GM23338 (cell line): ENCODE results near the gene IQCK.

ENCODE experiments used
- CTCF ChIP-seq, 2 experiments: fragments of 200-600 bp in 1 of 2; sonication (generic) in 1 of 2; conservative IDR thresholded peaks; 2 replicates each; pipeline versions ENCODE4 v1.5.1 to v1.6.1; 2016 to 2017; ENCODE audit warnings: antibody characterized with exemption in 2 of 2, low read depth in 2 of 2, mild to moderate bottlenecking in 2 of 2, moderate library complexity in 1 of 2
- EZH2phosphoT487 ChIP-seq: fragments of 200-600 bp; sonication (generic); IDR thresholded peaks from one replicate; pipeline ENCODE4 v1.8.1; 2018; ENCODE audit warnings: antibody characterized with exemption; ENCODE audit not compliant: unreplicated experiment
- REST ChIP-seq: IDR thresholded peaks from one replicate; pipeline ENCODE4 v1.6.1; 2018; ENCODE audit warnings: antibody characterized with exemption; ENCODE audit not compliant: unreplicated experiment

GRCh38 chr16:19894586-19894985, 176.5 kb downstream of the IQCK start:
- TF ChIP-seq REST: no peak
- TF ChIP-seq CTCF (conservative IDR thresholded peaks at IDR 0.05; ENCODE audit: low read depth in 2 of 2): no peak
- no peak for TF ChIP-seq EZH2phosphoT487
